GM12878 (cell line): ENCODE results near the gene KLHL3.

Experiments
- TF ChIP-seq, protein P1 (sequence below): IDR thresholded peaks from 2 replicates; pipeline ENCODE4 v1.6.1; 2011; ENCODE audit warnings: low read depth, mild to moderate bottlenecking, low read length, moderate library complexity, borderline replicate concordance; ENCODE audit errors: extremely low read depth
- TF ChIP-seq, protein P2 (sequence below), 3 experiments: IDR thresholded peaks in 2 of 3; conservative IDR thresholded peaks in 1 of 3; 2 replicates each; pipeline ENCODE4 v1.5.1; 2011; ENCODE audit warnings: low read depth in 3 of 3, low read length in 3 of 3, mild to moderate bottlenecking in 3 of 3, control low read depth in 2 of 3, moderate library complexity in 2 of 3, inconsistent platforms in 1 of 3, mixed read lengths in 1 of 3; ENCODE audit not compliant: control insufficient read depth in 2 of 3, insufficient read depth in 1 of 3; ENCODE audit errors: extremely low read depth in 1 of 3

DNA sequence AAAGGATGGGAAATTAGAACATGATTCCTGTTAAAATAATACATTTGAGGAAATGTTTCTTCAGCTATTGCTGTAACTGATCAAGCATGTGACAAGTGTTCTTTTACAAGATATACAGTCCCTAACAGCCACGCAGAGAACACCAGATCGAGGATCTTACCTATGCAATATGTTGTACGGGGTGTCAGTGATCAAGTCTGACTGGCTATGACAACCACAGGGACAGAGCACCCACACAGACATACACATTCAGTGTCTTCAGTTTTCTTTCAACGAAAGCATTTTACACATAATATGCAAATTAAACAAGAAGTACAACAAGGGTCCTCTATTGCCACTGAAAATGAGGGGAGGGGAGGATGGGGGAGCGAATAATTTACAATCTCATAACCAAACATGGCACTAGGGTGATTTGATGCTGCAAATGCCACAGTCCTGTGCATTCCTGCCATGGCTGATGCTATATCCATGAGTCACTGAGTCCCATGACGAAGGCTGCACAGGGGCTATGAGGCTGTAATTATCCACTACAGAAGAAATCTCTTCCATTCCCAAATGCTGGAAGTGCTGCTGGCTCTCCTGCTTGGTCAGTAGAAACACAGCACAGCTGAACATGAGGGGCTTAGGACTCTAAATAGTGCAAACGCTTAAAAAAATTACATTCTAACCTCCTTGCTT lies 118.2 kb downstream of the KLHL3 start:
- TF ChIP-seq, protein P1, sequence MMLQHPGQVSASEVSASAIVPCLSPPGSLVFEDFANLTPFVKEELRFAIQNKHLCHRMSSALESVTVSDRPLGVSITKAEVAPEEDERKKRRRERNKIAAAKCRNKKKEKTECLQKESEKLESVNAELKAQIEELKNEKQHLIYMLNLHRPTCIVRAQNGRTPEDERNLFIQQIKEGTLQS, result no peak
- TF ChIP-seq, protein P2, sequence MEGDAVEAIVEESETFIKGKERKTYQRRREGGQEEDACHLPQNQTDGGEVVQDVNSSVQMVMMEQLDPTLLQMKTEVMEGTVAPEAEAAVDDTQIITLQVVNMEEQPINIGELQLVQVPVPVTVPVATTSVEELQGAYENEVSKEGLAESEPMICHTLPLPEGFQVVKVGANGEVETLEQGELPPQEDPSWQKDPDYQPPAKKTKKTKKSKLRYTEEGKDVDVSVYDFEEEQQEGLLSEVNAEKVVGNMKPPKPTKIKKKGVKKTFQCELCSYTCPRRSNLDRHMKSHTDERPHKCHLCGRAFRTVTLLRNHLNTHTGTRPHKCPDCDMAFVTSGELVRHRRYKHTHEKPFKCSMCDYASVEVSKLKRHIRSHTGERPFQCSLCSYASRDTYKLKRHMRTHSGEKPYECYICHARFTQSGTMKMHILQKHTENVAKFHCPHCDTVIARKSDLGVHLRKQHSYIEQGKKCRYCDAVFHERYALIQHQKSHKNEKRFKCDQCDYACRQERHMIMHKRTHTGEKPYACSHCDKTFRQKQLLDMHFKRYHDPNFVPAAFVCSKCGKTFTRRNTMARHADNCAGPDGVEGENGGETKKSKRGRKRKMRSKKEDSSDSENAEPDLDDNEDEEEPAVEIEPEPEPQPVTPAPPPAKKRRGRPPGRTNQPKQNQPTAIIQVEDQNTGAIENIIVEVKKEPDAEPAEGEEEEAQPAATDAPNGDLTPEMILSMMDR (IDR thresholded peaks at IDR 0.05 in 2 of 3, conservative IDR thresholded peaks at IDR 0.05 in 1 of 3; ENCODE audit: control insufficient read depth in 2 of 3, extremely low read depth in 1 of 3, insufficient read depth in 1 of 3, low read depth in 3 of 3, low read length in 3 of 3), result no peak
